DOHH2 (cell line): ENCODE results near the gene SUCLG1.
A peak's percentile ranks its signal among the peaks of the same experiment; 100 is the strongest.

Source experiments
- H3F3A ChIP-seq: fragments of 200-600 bp; sonication (generic), shearing (Covaris generic); 2 replicates; pipeline ENCODE4 v1.6.0; 2016; ENCODE audit warnings: antibody characterized with exemption, mild to moderate bottlenecking; ENCODE audit not compliant: control insufficient read depth, insufficient read depth
- H3K27ac ChIP-seq: fragments of 200-600 bp; sonication (generic); 2 replicates; pipeline ENCODE4 v1.5.1; 2014; ENCODE audit warnings: low read depth, mild to moderate bottlenecking, low read length, moderate library complexity
- H3K27me3 ChIP-seq: fragments of 200-600 bp; sonication (generic); 2 replicates; pipeline ENCODE4 v1.6.1; 2014; ENCODE audit warnings: mild to moderate bottlenecking, low read length, mixed read lengths; ENCODE audit not compliant: control insufficient read depth
- H3K36me3 ChIP-seq: fragments of 200-600 bp; sonication (generic); 2 replicates; pipeline ENCODE4 v1.6.1; 2014; ENCODE audit warnings: mild to moderate bottlenecking, low read length, moderate library complexity, mixed read lengths; ENCODE audit not compliant: control insufficient read depth
- H3K4me1 ChIP-seq: fragments of 200-600 bp; sonication (generic); 2 replicates; pipeline ENCODE4 v1.6.1; 2014; ENCODE audit warnings: mild to moderate bottlenecking, low read length, mixed read lengths; ENCODE audit not compliant: control insufficient read depth
- H3K4me2 ChIP-seq: fragments of 200-600 bp; sonication (generic); 2 replicates; pipeline ENCODE4 v1.6.0; 2014; ENCODE audit warnings: mild to moderate bottlenecking, low read length, moderate library complexity
- H3K4me3 ChIP-seq: fragments of 200-600 bp; sonication (generic); 2 replicates; pipeline ENCODE4 v1.5.1; 2014; ENCODE audit warnings: mild to moderate bottlenecking, low read length, mixed read lengths
- H3K79me2 ChIP-seq: fragments of 200-600 bp; sonication (generic); 2 replicates; pipeline ENCODE4 v1.6.1; 2014; ENCODE audit warnings: mild to moderate bottlenecking, low read length, mixed read lengths; ENCODE audit not compliant: control insufficient read depth
- H3K9me2 ChIP-seq: fragments of 200-600 bp; sonication (generic); replicated peaks from 2 replicates; pipeline ENCODE4 v1.6.1; 2014; ENCODE audit warnings: mild to moderate bottlenecking, low read length, mixed read lengths; ENCODE audit not compliant: control insufficient read depth
- H3K9me3 ChIP-seq: fragments of 200-600 bp; sonication (generic); 2 replicates; pipeline ENCODE4 v1.6.1; 2014; ENCODE audit warnings: antibody characterized with exemption, low read length, mixed read lengths; ENCODE audit not compliant: control insufficient read depth, insufficient read depth
- H4K20me1 ChIP-seq: fragments of 200-600 bp; sonication (generic); 2 replicates; pipeline ENCODE4 v1.6.0; 2014; ENCODE audit warnings: low read depth, mild to moderate bottlenecking, antibody characterized with exemption, low read length, moderate library complexity; ENCODE audit not compliant: control insufficient read depth, insufficient read depth
- CTCF ChIP-seq: fragments of 200-600 bp; sonication (generic); IDR thresholded peaks from one replicate; pipeline ENCODE4 v1.5.1; 2014; ENCODE audit warnings: antibody characterized with exemption, mild to moderate bottlenecking, low read depth, low read length; ENCODE audit not compliant: poor library complexity, severe bottlenecking
- EZH2phosphoT487 ChIP-seq: fragments of 200-600 bp; sonication (generic); IDR thresholded peaks from 2 replicates; pipeline ENCODE4 v1.6.1; 2017; ENCODE audit warnings: borderline replicate concordance, mild to moderate bottlenecking, antibody characterized with exemption, low read length, moderate library complexity, mixed read lengths

Gene SUCLG1

DNA sequence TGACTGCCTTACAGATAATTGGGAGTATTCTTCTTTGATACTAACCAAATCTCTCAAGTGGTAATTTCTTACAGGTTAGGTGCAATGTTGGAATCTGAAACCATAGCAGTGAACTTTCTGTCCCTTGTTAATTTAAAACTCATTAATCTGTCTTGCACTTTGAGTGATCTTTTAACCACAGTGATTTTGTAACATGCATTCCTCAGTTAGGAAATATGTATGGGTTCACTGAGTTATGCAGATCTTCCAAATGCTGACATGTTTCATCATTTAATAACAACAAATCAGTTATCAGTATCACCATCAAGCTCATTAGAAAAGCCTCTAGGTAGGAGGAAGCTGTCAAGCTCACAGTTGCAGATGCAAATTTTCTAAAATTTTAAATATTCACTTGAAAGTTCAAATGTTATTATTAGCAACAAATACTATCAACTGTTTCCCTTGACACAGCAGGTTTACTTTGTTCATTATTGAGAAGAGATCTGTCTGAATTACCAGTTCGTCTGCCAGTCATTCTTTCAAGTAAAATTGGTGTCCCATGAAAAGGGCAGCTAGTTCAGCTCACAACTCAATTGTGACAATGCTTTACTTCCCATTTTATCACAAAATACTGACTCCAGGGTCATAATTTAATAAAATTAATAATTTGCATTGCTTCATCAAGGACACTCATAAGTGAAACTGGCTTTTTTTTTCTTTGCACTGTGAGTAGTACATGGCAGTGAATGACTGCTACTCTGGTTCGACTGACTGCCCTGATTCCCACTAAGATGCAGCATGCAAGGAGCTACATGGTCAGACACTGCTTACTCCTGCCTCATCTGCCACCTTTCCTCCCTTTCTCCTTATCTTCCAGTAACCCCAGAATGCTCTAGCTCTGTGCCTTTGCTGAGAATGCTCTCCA lies 31.6 kb downstream of the SUCLG1 start:
- Histone ChIP-seq H3K27ac (no peak overlapping the region), H3K79me2 (no peaks in the 10 kb centered on the region), H3K9me2 (no peaks in the 10 kb centered on the region), H4K20me1 (0 out of 2 replicates have a peak, but pooled peaks cover 3% of the 10 kb centered on the region), H3K36me3 (peaks cover 62% of the 10 kb centered on the region), H3K4me1 (peaks cover 15% of the 10 kb centered on the region), H3K9me3 (no peaks in the 10 kb centered on the region), H3F3A (no peaks in the 10 kb centered on the region), H3K27me3 (no peaks in the 10 kb centered on the region), H3K4me3 (no peak overlapping the region), H3K4me2 (no peak overlapping the region; the same call in 1 of the 2 replicates)
- TF ChIP-seq CTCF (no peak), EZH2phosphoT487 (no peak)

DNA sequence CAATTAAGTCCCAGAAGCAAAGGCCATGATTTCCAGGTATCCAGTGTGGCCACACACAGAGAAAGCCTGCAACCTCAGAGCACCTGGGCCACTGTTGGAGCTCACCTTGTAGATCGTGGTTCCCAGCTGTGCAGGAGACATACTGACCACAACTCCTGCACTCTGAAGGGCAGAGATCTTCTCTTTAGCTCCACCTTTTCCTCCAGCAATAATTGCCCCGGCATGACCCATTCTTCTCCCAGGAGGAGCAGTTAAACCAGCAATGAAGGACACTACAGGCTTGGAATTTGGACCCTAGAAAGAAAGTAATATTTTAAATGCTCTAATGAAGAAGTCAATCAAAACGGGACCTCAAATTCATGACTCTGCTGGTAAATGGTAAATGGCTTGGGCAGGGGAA lies 33.8 kb downstream of the SUCLG1 start:
- H3K36me3 ChIP-seq: peaks cover 42% of the 10 kb centered on the region
- H3K4me1 ChIP-seq: peaks cover 15% of the 10 kb centered on the region
- H4K20me1 ChIP-seq: no peaks in the 10 kb centered on the region

DNA sequence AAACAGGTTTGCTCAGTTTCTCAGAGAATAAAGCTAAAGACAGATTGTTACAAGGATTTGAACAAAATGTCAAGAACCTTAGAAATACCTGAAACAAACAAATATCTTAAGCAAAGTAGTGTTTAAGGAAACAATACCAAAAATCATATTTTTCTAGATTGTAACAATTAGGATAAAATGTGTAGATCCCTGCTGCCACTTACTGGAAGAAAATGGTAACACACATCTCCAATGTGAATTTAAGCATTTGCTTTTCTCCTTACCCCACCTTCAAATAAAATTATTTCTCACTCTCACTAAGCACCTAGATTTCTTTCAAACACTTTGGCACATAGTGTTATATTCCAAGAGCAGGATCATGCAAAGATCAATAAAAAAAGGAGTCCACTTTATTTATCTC lies 34.9 kb downstream of the SUCLG1 start:
- Histone ChIP-seq H3K4me1 (peaks cover 15% of the 10 kb centered on the region), H4K20me1 (no peaks in the 10 kb centered on the region), H3K4me3 (no peak overlapping the region), H3K79me2 (no peaks in the 10 kb centered on the region), H3K4me2 (no peak overlapping the region), H3K9me3 (no peaks in the 10 kb centered on the region), H3K9me2 (no peaks in the 10 kb centered on the region), H3K27ac (no peak overlapping the region), H3F3A (no peaks in the 10 kb centered on the region), H3K27me3 (no peaks in the 10 kb centered on the region), H3K36me3 (peaks cover 30% of the 10 kb centered on the region)
- TF ChIP-seq EZH2phosphoT487: no peak
- TF ChIP-seq CTCF: peak; percentile 55

More for the DNA sequence above, 33.8 kb downstream of the SUCLG1 start:
- no peak for TF ChIP-seq EZH2phosphoT487
- no peak for TF ChIP-seq CTCF
- H3K27me3 ChIP-seq: no peaks in the 10 kb centered on the region
- no peak overlapping the region for H3K4me3 ChIP-seq
- no peaks in the 10 kb centered on the region for H3F3A ChIP-seq
- no peak overlapping the region for H3K27ac ChIP-seq
- H3K9me2 ChIP-seq: no peaks in the 10 kb centered on the region
- no peak overlapping the region for H3K4me2 ChIP-seq
- H3K79me2 ChIP-seq: no peaks in the 10 kb centered on the region
- H3K9me3 ChIP-seq: no peaks in the 10 kb centered on the region
